GM12878 (cell line): Measurements from ENCODE around the gene CCNG1. TPM values are rescaled to one million over a fixed set of nuclear protein-coding genes. Genes with fewer than 3 reads are reported as not detected.

Experiments used
- ATAC-seq: fragments of 200-7000 bp; cut with Tn5 transposase; 3 replicates; pipeline ENCODE4 v1.9.1; 2020; ENCODE audit warnings: mild to moderate bottlenecking, moderate library complexity
- BruUV-seq: library from RNA; stranded (reverse); fragments of 400-500 nt; replicated peaks from 2 replicates; lab custom pipeline; 2021; lab: Mats Ljungman, UMichigan
- CTCF ChIA-PET: fragments of 300-600 bp; sonication (Branson Sonifier 250); formaldehyde crosslinking; extraction: SDS; loops from one replicate; lab custom pipeline; 2021; ENCODE audit warnings: inconsistent platforms; lab: Yijun Ruan, JAX
- POLR2A ChIA-PET: fragments of 350-600 bp; formaldehyde crosslinking; extraction: SDS; loops from one replicate; lab custom pipeline; 2021; ENCODE audit warnings: inconsistent platforms; lab: Charles Lee
- RAD21 ChIA-PET: fragments of 300-600 bp; sonication (Branson Sonifier 250); formaldehyde crosslinking; loops from one replicate; lab custom pipeline; 2023; ENCODE audit warnings: antibody characterized with exemption; ENCODE audit not compliant: unreplicated experiment; lab: Charles Lee
- SMC1A ChIA-PET: fragments of 300-600 bp; sonication (Branson Sonifier 250); formaldehyde crosslinking; loops from one replicate; lab custom pipeline; 2023; ENCODE audit not compliant: unreplicated experiment, uncharacterized antibody; lab: Charles Lee
- DNase-seq: peaks from one replicate; pipeline ENCODE4 v3.0.0-alpha.2; 2011; ENCODE audit warnings: low read depth, low spot score
- FAIRE-seq: peaks from 3 replicates; lab custom pipeline; 2011; peaks lifted over from hg19 to GRCh38; lab: Jason Lieb, UNC
- H2AFZ ChIP-seq: 2 replicates; pipeline ENCODE4 v1.6.0; 2011; ENCODE audit warnings: low read depth, low read length, control low read depth; ENCODE audit not compliant: control insufficient read depth
- H3K27ac ChIP-seq: 2 replicates; pipeline ENCODE4 v1.5.1; 2011; ENCODE audit warnings: control low read depth; ENCODE audit not compliant: control insufficient read depth, insufficient read depth
- H3K27me3 ChIP-seq, 2 experiments: replicated peaks in 1 of 2; 2 replicates each; pipeline versions ENCODE4 v1.6.0 to v1.6.1; 2011; ENCODE audit warnings: low read length in 1 of 2; ENCODE audit not compliant: control insufficient read depth in 2 of 2, insufficient read depth in 2 of 2
- H3K36me3 ChIP-seq, 2 experiments: 2 replicates each; pipeline ENCODE4 v1.5.1; 2011; ENCODE audit warnings: low read length in 1 of 2; ENCODE audit not compliant: control insufficient read depth in 2 of 2, insufficient read depth in 2 of 2
- H3K4me1 ChIP-seq: 2 replicates; pipeline ENCODE4 v1.6.1; 2011; ENCODE audit warnings: mild to moderate bottlenecking, low read length, moderate library complexity, mixed read lengths; ENCODE audit not compliant: control insufficient read depth, insufficient read depth
- H3K4me2 ChIP-seq: 2 replicates; pipeline ENCODE4 v1.6.0; 2011; ENCODE audit warnings: control low read depth; ENCODE audit not compliant: control insufficient read depth, insufficient read depth
- H3K4me3 ChIP-seq: fragments of 200-600 bp; sonication (generic); 2 replicates; pipeline ENCODE4 v1.5.1; 2016
- H3K79me2 ChIP-seq: 2 replicates; pipeline ENCODE4 v1.6.0; 2011; ENCODE audit warnings: low read length; ENCODE audit not compliant: control insufficient read depth, insufficient read depth
- H3K9ac ChIP-seq: 2 replicates; pipeline ENCODE4 v1.8.0; 2011; ENCODE audit warnings: low read length, control low read depth, mixed read lengths; ENCODE audit not compliant: control insufficient read depth, insufficient read depth
- H3K9me3 ChIP-seq: replicated peaks from 3 replicates; pipeline ENCODE4 v1.5.1; 2011; ENCODE audit warnings: mild to moderate bottlenecking, low read length; ENCODE audit not compliant: control insufficient read depth, insufficient read depth
- H4K20me1 ChIP-seq: 2 replicates; pipeline ENCODE4 v1.6.0; 2011; ENCODE audit not compliant: control insufficient read depth, insufficient read depth
- BCLAF1 ChIP-seq: fragments of 450-650 bp; IDR thresholded peaks from 2 replicates; pipeline ENCODE4 v1.6.1; 2017; ENCODE audit warnings: antibody characterized with exemption, mild to moderate bottlenecking, moderate library complexity
- CBX5 ChIP-seq: sonication (generic); IDR thresholded peaks from 2 replicates; pipeline ENCODE4 v1.6.1; 2016; ENCODE audit warnings: low read depth, moderate library complexity, mild to moderate bottlenecking, inconsistent platforms
- CHD4 ChIP-seq: fragments of 200-600 bp; sonication (generic); IDR thresholded peaks from 2 replicates; pipeline ENCODE4 v1.6.1; 2016; ENCODE audit warnings: mild to moderate bottlenecking
- E2F8 ChIP-seq: fragments of 450-650 bp; IDR thresholded peaks from 2 replicates; pipeline ENCODE4 v1.6.1; 2018; ENCODE audit warnings: mild to moderate bottlenecking, low read depth, moderate library complexity; ENCODE audit not compliant: partially characterized antibody
- FOXM1 ChIP-seq: IDR thresholded peaks from 2 replicates; pipeline ENCODE4 v1.6.1; 2012; ENCODE audit warnings: low read depth, mild to moderate bottlenecking, inconsistent platforms, low read length, moderate library complexity
- PAX8 ChIP-seq: fragments of 450-650 bp; IDR thresholded peaks from 2 replicates; pipeline ENCODE4 v1.6.1; 2017; ENCODE audit warnings: mild to moderate bottlenecking, moderate library complexity
- PBX3 ChIP-seq: IDR thresholded peaks from 2 replicates; pipeline ENCODE4 v1.6.1; 2011; ENCODE audit warnings: mild to moderate bottlenecking, low read depth, low read length, moderate library complexity; ENCODE audit not compliant: insufficient replicate concordance
- PML ChIP-seq: IDR thresholded peaks from 2 replicates; pipeline ENCODE4 v1.6.1; 2012; ENCODE audit warnings: low read length, inconsistent platforms
- SMAD1 ChIP-seq: fragments of 450-650 bp; IDR thresholded peaks from 2 replicates; pipeline ENCODE4 v1.6.1; 2018; ENCODE audit warnings: mild to moderate bottlenecking, low read depth; ENCODE audit not compliant: partially characterized antibody
- SMAD5 ChIP-seq: IDR thresholded peaks from 2 replicates; pipeline ENCODE4 v1.6.1; 2016; ENCODE audit warnings: antibody characterized with exemption, low read depth
- SP1 ChIP-seq: IDR thresholded peaks from one replicate; pipeline ENCODE4 v1.6.1; 2011; ENCODE audit warnings: low read depth, low read length
- TAF1 ChIP-seq: IDR thresholded peaks from 2 replicates; pipeline ENCODE4 v1.6.1; 2011; ENCODE audit warnings: mild to moderate bottlenecking, low read depth, low read length, borderline replicate concordance
- WRNIP1 ChIP-seq: IDR thresholded peaks from 2 replicates; pipeline ENCODE4 v1.6.1; 2011; ENCODE audit warnings: low read depth, low read length, improper control_type of control experiment, borderline replicate concordance
- WGBS: methylation state at CpG from one replicate; pipeline ENCODE4 v1.1.6; 2016; ENCODE audit warnings: low lambda C conversion rate; ENCODE audit not compliant: insufficient replicate concordance, insufficient coverage; ENCODE audit errors: missing lambda C conversion rate; 5-methylcytosine and 5-hydroxymethylcytosine counted together
- in situ Hi-C: fragments of 300-500 bp; cut with MboI; formaldehyde crosslinking; loops from 9 replicates; pipeline ENCODE4 v1.14.3; 2018; ENCODE audit warnings: mixed read lengths
- intact Hi-C: fragments of 100-400 bp; cut with micrococcal nuclease; formaldehyde crosslinking; loops from one replicate; pipeline ENCODE4 v1.14.2; 2022; ENCODE audit not compliant: unreplicated experiment
- polyA plus RNA-seq, 11 experiments: library from polyadenylated mRNA; depleted of rRNA in 4 of 11; unstranded in 6 of 11; stranded (reverse) in 5 of 11; fragments of >200 nt; fragmentation: Nextera tagmentation in 4 of 11; fragmentation: Illumina TruSeq in 1 of 11; extraction: Ambion mirVana in 4 of 11; extraction: Trizol in 1 of 11; gene quantifications; 1 replicate in 1 of 11; 2 replicates in 10 of 11; pipeline versions ENCODE4 v1.2.1 to v1.2.3, GENCODE V29; 2011 to 2016; ENCODE audit warnings: inconsistent platforms in 2 of 11, missing spikeins in 2 of 11, low read depth in 1 of 11
- total RNA-seq, 4 experiments: library from RNA; depleted of rRNA in 3 of 4; stranded (reverse); fragments of >200 nt in 3 of 4; fragmentation: Illumina TruSeq in 1 of 4; extraction: Trizol in 1 of 4; gene quantifications; 2 replicates each; pipeline versions ENCODE4 v1.2.1 to v1.2.3, GENCODE V29; 2013 to 2021

The CCNG1 gene
- total and polyA plus RNA-seq, 10 of the 15 experiments (the other 5 are each of a cell fraction or from before 2014, with no cell fraction given): 90.1 to 274 (median 200) TPM

GRCh38 chr5:163436515-163436914 is 880 bp upstream of the CCNG1 start (continued):
- TF ChIP-seq PBX3 (no peak), SMAD5 (no peak)
- TF ChIP-seq, all 136 proteins: peak for 0

- in situ Hi-C loops: loop anchor here (5.0 kb wide), 1 partner anchor 345 kb away; no protein-coding TSS in a partner anchor
- 0% methylated on average over 6 of the region's 6 CpGs for WGBS
- TF ChIP-seq CBX5 (no peak), SMAD5 (0 out of 2 replicates have a peak, but pooled peaks have one; percentile 71), WRNIP1 (no peak), FOXM1 (0 out of 2 replicates have a peak, but pooled peaks have one; percentile 13), SP1 (no peak), SMAD1 (no peak), PML (peak; percentile 77), BCLAF1 (no peak), CHD4 (no peak), TAF1 (no peak), E2F8 (peak; percentile 40), PAX8 (peak; percentile 61; the same call in 1 of the 2 replicates)
These were observed 435 bp upstream of the CCNG1 start for GRCh38 chr5:163437011-163437308.

More at GRCh38 chr5:163437011-163437308, 435 bp upstream of the CCNG1 start:
- ChIA-PET SMC1A (interaction anchor here (1.5 kb wide), 1 partner anchor 29 kb away, joined by 6 read pairs; no protein-coding TSS in a partner anchor), RAD21 (interaction anchor here (1.5 to 6.4 kb wide), 3 partner anchors 23 to 68 kb away, joined by 6 to 78 read pairs (median 8); partner anchors contain the start of genes HMMR, MAT2B and NUDCD2), CTCF (interaction anchor here (7.6 kb wide), 1 partner anchor 22 kb away, joined by 74 read pairs; the partner anchor contains the start of genes HMMR and NUDCD2), POLR2A (interaction anchor here (1.2 to 7.3 kb wide), 3 partner anchors 21 to 69 kb away, joined by 4 to 181 read pairs (median 4); partner anchors contain the start of genes HMMR, MAT2B and NUDCD2)
- no peak for ATAC-seq
- no peak for FAIRE-seq
- peak overlapping the region; percentile 80 for H3K4me2 ChIP-seq
- no peaks in the 10 kb centered on the region for H3K27me3 ChIP-seq
- DNase-seq: no peak
- peak overlapping the region; percentile 73 for H3K27ac ChIP-seq
- peaks cover 36% of the 10 kb centered on the region for H3K79me2 ChIP-seq
- peak overlapping the region; percentile 87 for H2AFZ ChIP-seq
- H3K9me3 ChIP-seq: no peaks in the 10 kb centered on the region
- H3K9ac ChIP-seq: peak overlapping the region; percentile 63
- H3K36me3 ChIP-seq: 0 out of 4 replicates have a peak, but pooled peaks cover 0 to 2% of the 10 kb centered on the region in 2 experiments
- H3K4me1 ChIP-seq: no peaks in the 10 kb centered on the region; the same call in 1 of the 2 replicates
- H3K4me3 ChIP-seq: peak overlapping the region; percentile 27
- intact Hi-C loops: loop anchor here (1.0 kb wide), 2 partner anchors 23 to 68 kb away; partner anchors contain the start of genes HMMR, MAT2B and NUDCD2
- H4K20me1 ChIP-seq: no peaks in the 10 kb centered on the region
- no TSS peak for BruUV-seq
